Astrocyte of the cerebellum (primary cell): ENCODE data around the gene LRP2BP.
A peak's percentile ranks its signal among the peaks of the same experiment; 100 is the strongest.
"Not testable (repeated sequence)": the region's sequence is repeated elsewhere in the genome, so short reads cannot be mapped to it uniquely, and the experiment has no call there.

Experiments
- DNase-seq: peaks from one replicate; pipeline ENCODE4 v3.0.0-alpha.2; 2011; ENCODE audit warnings: low read depth
- H3K4me3 ChIP-seq: 2 replicates; pipeline ENCODE4 v1.5.1; 2011; ENCODE audit warnings: mild to moderate bottlenecking, low read depth, low read length, moderate library complexity
- CTCF ChIP-seq: IDR thresholded peaks from 2 replicates; pipeline ENCODE4 v1.5.1; 2012; ENCODE audit warnings: low read length, low read depth, moderate library complexity, mild to moderate bottlenecking; ENCODE audit errors: missing control alignments
- in situ Hi-C: cut with HindIII; loops from 2 replicates; pipeline ENCODE4 v1.10.0; 2017; ENCODE audit warnings: low sequenced_read_pairs

Gene LRP2BP

GRCh38 chr4:185369731-185370130, 26.0 kb downstream of the LRP2BP start:
- in situ Hi-C loops: no loop called here
- no peak for DNase-seq
- TF ChIP-seq CTCF: no peak

GRCh38 chr4:185364886-185365285, 30.8 kb downstream of the LRP2BP start:
- no peak overlapping the region for H3K4me3 ChIP-seq
- no peak for DNase-seq
- in situ Hi-C loops: no loop called here
- no peak for TF ChIP-seq CTCF

More at GRCh38 chr4:185369731-185370130, 26.0 kb downstream of the LRP2BP start:
- H3K4me3 ChIP-seq: no peak overlapping the region

- in situ Hi-C loops: no loop called here
- DNase-seq: no peak
- no peak overlapping the region for H3K4me3 ChIP-seq
- no peak for TF ChIP-seq CTCF
Observed at GRCh38 chr4:185363251-185363650, 32.5 kb downstream of the LRP2BP start.

GRCh38 chr4:185362570-185362969, 33.2 kb downstream of the LRP2BP start:
- H3K4me3 ChIP-seq, in situ Hi-C loops, DNase-seq: not testable (repeated sequence)

- no peak overlapping the region for H3K4me3 ChIP-seq
- no peak for TF ChIP-seq CTCF
- in situ Hi-C loops: no loop called here
- no peak for DNase-seq
Observed at GRCh38 chr4:185361872-185362271, 33.9 kb downstream of the LRP2BP start.

GRCh38 chr4:185359767-185360446, 35.8 kb downstream of the LRP2BP start:
- in situ Hi-C loops: loop anchor here (5.0 to 10.0 kb wide), 2 partner anchors 37 to 135 kb away; partner anchors contain the start of genes ANKRD37 and LRP2BP
- no peak overlapping the region for H3K4me3 ChIP-seq
- DNase-seq: peak; percentile 31
- TF ChIP-seq CTCF: no peak

- TF ChIP-seq CTCF: no peak
- in situ Hi-C loops: loop anchor here (5.0 to 10.0 kb wide), 2 partner anchors 38 to 134 kb away; partner anchors contain the start of genes ANKRD37 and LRP2BP
- H3K4me3 ChIP-seq: no peak overlapping the region
- DNase-seq: peak; percentile 52
Observed at GRCh38 chr4:185358959-185359358, 36.8 kb downstream of the LRP2BP start.
